Upper lobe of left lung (tissue), 4 donors: ENCODE data around the gene CCDC127.

Experiments
- POLR2A ChIP-seq, 4 donors: fragments of 450-650 bp; IDR thresholded peaks; one replicate each; pipeline ENCODE4 v1.5.1; 2016 to 2017; ENCODE audit warnings: antibody characterized with exemption in 4 of 4, mild to moderate bottlenecking in 2 of 4
- TF ChIP-seq, protein P1 (sequence below), 6 experiments: fragments of 450-650 bp in 4 of 6; fragments of 200-600 bp in 2 of 6; sonication (generic) in 2 of 6; IDR thresholded peaks; one replicate each; pipeline ENCODE4 v1.5.1; 2016 to 2019; ENCODE audit warnings: antibody characterized with exemption in 6 of 6

DNA sequence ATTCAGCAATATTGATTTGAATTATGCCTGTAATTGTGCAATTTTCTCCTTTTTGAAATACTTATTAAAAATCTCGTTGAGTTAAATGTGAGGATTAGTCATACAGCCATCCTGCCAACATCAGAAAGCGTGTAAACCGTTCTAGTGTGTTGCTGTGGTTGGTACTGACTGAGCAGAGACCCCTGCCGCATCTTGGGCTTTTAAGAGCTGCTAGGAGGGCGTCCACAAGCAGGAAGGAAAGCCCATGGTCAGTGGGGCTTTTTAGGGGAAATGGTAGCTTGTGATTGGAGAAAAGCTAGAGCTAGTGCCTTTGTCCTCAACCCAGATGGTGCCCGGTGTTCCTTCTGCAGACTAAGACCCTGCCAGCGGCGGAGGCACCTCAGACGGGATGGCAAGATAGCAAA, 1.5 kb upstream of the CCDC127 start:
- TF ChIP-seq, protein P1, sequence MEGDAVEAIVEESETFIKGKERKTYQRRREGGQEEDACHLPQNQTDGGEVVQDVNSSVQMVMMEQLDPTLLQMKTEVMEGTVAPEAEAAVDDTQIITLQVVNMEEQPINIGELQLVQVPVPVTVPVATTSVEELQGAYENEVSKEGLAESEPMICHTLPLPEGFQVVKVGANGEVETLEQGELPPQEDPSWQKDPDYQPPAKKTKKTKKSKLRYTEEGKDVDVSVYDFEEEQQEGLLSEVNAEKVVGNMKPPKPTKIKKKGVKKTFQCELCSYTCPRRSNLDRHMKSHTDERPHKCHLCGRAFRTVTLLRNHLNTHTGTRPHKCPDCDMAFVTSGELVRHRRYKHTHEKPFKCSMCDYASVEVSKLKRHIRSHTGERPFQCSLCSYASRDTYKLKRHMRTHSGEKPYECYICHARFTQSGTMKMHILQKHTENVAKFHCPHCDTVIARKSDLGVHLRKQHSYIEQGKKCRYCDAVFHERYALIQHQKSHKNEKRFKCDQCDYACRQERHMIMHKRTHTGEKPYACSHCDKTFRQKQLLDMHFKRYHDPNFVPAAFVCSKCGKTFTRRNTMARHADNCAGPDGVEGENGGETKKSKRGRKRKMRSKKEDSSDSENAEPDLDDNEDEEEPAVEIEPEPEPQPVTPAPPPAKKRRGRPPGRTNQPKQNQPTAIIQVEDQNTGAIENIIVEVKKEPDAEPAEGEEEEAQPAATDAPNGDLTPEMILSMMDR (IDR thresholded peaks at IDR 0.05), result no peak
- TF ChIP-seq POLR2A (IDR thresholded peaks at IDR 0.05), result no peak
